GM21529 (cell line): ENCODE results near the gene AP1M1.

Source experiments
- ATAC-seq: cut with Tn5 transposase; IDR thresholded peaks from one replicate; pipeline ENCODE4 v1.9.1; 2021; ENCODE audit not compliant: unreplicated experiment

Gene AP1M1

DNA sequence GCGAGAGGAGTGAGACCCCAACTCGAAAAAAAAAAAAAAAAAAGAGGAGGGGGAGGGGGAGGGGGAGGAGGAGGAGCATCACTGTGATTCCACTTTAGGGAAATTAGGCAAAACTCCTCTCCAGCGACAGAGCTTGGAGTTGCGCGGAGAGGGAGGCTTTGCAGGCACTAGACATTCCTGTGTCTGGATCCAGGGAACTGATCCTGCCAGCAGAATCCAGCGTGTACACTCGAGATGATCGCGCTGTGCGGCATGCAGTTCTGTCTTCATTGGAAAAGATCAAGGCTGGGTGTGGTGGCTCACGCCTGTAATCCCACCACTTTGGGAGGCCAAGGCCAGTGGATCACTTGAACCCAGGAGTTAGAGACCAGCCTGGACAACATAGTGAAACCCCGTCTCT, 97.3 kb downstream of the AP1M1 start:
- ATAC-seq: no peak
